HG03095 (cell line): ENCODE results near the gene DNAI2.

Experiments
- ATAC-seq: cut with Tn5 transposase; IDR thresholded peaks from one replicate; pipeline ENCODE4 v1.9.1; 2021; ENCODE audit warnings: moderate library complexity; ENCODE audit not compliant: unreplicated experiment

DNAI2 gene, protein sequence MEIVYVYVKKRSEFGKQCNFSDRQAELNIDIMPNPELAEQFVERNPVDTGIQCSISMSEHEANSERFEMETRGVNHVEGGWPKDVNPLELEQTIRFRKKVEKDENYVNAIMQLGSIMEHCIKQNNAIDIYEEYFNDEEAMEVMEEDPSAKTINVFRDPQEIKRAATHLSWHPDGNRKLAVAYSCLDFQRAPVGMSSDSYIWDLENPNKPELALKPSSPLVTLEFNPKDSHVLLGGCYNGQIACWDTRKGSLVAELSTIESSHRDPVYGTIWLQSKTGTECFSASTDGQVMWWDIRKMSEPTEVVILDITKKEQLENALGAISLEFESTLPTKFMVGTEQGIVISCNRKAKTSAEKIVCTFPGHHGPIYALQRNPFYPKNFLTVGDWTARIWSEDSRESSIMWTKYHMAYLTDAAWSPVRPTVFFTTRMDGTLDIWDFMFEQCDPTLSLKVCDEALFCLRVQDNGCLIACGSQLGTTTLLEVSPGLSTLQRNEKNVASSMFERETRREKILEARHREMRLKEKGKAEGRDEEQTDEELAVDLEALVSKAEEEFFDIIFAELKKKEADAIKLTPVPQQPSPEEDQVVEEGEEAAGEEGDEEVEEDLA

DNA sequence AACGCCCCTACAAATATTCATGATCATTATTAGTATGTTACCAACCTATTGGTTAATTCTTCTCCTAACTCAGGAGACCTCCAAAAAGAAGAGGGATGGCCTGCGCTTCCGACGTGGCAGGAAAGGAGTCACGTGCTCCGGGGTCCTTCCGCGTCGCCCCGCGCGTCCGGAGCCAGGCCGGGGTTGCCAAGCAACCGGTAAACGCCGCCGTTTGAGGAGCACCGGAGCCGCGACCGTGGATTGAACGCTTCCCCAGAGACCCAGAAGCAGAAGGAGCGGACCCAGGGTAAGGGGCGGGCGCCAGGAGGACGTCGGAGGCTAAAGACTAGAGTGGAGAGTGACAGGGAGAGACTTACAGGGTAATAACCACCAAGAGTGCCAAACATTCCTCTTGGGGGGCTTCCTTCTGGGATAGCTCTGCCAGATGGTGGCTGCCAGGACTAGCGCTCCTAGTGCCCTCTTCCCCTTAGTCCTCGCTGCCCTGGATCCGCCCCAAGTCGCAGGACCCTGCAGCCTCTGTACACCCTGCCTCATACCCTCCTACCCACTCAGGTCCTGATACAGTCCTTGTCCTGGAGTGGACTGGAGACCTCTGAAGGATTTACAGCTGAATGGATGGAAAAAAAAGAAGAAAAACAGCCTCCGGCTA lies at the start of gene DNAI2:
TSS of gene DNAI2 (plus strand) at position 175 of the 649 bp plus-strand sequence. CDS start 7,584 bp downstream, outside the sequence.
- no peak for ATAC-seq

DNA sequence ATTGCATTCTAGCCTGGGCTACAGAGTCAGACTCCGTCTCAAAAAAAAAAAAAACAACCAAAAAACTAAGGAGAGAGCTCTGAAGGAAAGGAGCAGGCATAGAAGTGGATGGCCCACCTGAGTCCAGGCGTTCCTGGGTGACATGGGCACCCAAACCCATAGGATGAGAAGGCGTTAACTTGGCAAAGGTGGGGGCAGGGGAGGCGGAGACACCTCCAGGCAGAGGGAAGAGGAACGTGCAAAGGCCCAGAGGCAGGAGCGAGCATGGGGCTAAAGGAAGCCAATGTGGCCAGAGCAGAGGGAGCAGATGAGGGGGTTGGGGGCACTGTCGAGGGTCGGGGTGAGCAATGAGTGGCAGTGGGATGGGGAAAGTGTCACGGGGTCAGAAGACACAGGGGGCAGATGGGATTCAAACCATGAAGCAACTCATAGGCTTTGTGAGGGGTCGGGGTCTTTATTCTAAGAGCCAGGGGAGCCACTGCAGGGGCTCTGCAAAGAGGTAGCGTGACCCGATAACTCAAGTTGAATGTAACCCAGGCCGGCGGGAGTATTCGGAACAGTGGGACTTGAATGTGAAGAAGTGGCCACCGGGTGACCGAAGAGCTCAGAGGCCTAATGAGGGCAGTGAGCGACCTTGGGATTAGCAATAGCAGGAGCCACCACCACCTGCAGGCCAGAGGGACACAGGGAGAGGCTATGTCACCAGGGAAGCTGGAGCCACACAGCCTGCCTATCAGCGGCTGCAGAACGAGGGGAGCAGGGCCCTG lies 48.9 kb upstream of the DNAI2 start:
- ATAC-seq = no peak

DNA sequence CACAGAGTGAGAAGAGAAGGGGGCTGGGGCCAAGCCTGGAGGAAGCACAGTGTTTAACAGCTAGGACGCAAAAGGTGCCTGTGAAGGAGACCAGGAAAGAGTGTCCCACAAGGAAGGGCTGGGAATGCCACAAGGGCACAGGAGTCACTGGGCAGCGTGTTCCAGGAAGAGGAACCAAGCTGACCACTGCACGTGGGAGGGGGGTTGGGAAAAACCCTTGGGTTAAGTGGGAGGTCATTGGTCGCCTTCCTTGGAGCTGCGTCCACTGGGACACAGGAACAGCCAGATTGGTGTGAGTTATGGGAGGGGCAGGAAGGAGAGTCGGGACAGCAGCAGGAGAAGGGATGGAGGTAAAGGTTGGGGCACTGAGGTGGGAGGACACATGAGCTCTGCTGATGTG lies 47.8 kb upstream of the DNAI2 start:
- ATAC-seq = no peak

DNA sequence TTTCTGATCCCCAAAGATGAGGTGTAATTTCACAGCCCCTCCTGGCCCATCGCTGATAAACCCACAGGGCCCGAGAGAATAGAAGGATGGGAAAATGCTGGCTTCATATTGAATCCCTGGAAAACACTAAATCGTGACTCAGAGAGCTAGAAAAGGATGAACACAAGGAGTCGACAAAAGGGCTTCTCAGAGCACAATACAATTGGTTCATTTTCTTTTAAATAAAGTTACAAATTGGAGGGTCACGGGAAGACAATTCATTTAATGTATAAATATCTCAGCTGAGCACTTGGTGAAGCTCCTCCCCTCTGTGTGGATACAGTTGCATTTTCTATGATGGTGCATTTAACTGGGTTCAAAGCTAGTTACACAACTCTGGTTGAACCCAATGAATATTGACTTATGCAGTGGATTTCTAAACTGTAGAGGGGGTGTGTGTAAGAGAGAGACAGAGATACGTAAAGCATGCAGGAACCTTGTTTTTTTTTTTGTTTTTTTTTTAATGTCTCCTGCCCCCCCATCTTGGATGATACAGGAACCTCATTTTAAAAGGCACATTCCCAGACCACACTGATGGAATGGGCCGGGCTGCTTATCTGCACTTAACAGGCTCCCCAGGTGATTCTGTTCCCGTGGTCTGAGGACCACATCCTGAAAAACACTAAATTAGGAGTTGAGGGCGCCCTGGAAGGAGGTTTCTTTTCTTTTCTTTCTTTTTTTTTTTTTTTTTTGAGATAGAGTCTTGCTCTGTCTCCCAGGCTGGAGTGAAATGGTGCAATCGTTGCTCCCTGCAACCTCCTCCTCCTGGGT lies 46.6 kb upstream of the DNAI2 start:
- ATAC-seq = no peak

DNA sequence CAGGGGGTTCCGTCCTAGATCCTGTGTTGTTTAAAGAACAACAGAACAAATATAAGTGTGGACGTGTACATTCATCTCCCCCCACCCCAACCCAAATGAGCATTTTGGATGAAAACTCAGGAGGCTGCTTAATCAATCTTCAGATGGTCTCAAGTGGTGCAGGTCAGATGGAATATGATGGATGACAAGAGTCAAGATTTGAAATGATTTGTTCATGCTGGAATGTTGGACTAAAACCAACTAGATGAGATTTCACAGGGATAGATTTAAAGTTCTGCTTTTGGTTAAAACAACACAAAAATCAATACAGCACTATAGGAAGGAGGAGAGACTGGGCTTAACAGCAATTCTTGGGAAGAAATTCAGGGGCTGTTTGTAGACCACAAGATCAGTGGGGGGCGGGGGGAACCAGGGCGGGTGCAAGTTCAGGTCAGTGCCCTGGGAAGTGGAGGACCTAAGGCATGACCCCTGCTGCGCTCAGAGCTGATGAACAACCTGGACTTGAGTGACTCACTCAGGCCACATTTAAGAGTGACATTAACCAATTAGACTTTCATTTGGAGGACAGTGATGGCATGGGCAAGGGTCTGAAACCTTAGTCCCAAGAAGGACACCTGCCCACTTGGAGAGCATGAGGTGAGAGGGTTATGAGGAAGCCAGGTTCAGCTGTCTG lies 45.6 kb upstream of the DNAI2 start:
- ATAC-seq = no peak

DNA sequence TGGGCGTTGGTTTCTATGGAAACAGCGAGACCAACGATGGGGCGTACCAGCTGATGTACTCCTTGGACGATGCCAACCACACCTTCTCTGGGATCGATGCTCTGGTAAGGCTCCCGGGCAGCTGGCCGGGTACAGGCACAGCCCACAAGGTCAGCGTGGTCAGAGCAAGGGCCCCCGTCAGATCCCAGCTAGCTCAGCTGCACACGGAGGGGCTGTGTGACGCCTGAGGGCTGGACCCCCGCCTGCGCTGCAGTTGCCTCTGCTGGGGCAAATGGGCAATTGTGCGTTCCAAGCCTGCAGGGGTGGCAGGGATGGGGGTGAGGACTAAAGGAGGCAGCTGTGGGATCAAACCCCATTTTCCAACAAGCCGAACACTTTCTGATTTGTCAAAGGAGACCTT lies 43.1 kb upstream of the DNAI2 start:
- ATAC-seq = no peak

DNA sequence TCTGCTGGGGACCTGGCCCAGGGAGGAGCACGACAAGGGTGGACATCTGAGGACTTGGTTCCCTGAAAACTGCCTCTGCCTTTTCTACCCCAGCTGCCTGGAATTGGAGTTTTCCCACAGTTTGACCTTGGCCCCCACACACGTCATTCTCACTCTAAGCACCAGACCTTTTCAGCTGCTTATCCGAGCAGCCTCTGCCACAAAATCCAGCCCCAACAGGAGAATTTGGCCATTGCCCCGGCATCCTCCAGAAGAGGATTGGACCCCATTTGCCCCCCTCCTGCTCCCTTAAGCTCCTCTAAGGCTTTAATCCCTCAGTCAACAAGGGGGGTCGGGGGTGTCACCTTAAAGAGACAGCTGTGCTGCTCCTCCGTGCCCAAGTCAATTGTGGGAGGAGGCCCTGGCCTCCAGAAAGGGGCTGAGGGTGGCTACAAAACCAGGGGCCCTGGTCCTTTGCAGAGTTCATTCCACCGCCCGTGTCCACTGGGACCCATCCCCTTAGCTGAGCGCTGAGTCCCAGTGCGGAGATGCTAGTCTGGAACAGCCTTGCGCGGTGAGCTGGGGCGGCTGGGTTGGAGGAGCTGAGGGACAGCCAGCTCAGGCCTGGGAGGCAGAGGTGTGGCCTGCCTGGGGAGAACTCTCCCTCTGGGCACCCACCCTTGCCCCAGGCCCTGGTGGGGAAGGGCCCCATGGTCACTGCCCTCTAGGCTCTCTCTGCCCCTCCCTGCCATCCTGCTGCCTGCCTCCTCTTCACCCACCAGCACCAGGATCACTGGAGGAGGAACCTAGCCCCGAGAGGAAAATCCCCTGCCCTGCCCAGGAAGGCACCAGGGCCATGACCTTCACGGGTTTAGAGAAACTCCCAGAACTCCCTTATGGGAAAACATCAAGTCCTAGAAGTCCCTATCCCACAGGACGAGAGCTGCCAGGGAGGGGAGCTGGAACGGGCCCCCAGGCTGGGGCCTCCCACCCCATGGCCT lies 41.8 kb upstream of the DNAI2 start:
- no peak for ATAC-seq

DNA sequence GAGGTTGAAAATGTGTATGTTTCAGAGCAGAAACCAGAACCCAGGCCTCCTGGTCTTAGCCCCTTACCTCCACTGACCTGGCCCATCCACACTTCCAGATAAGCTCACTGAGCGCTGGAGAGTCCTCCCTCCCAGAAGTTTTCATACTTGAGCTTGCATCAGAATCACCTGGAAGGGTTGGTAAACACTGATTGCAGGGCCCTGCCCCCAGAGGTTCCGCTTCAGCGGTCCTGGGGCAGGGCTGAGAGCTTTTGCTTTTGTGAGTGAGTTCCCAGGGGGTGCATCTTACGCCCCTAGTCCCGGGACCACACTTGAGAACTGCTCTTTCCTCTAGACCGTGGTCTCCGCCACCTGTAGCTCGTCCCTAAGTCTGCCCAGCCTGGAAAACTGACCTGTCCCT lies 40.1 kb upstream of the DNAI2 start:
- ATAC-seq = no peak

DNA sequence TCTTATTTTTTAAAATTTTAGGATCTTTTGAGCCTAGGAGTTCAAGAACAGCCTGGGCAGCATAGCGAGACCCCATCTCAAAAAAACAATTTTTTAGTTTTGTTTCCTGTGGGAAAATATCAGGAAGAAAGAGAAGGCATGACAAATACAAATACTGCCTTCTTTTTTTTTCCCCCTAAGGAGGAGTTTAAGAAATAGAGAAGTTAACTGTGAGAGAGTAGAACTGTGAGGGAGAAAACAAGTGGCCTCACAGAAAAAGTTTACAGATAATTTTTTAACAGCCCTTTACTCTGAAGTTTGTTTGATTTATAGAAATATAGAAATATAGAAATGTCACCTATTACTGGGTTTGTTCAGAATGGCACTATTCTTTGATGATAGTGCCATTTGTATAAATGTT lies 39.5 kb upstream of the DNAI2 start:
- no peak for ATAC-seq

DNA sequence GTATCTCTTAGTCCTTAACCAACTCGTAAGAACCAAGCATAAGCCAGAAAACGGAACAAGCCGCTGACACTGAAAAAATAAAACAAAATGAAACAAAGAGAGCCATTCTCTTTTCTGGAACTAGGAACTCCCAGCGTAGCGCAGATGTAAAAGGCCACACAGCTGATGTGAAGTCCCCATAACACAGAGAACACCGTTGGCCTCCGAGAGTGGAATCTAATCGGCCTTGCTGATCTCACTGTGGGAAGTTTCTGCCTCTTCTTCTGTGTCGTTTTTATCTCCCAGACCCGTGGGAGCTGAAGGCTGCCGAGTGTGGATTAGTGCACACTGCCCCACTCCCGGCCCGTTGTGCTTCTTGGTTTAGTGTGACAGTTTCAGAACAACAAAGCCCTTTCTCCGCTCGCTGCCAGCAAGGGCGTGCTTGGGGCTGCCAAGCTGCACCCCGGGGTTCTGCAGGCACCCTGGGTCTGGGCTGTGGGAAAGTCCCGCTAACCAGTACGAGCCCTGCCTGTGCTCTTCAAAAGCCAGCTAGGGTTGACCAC lies 38.9 kb upstream of the DNAI2 start:
- no peak for ATAC-seq

DNA sequence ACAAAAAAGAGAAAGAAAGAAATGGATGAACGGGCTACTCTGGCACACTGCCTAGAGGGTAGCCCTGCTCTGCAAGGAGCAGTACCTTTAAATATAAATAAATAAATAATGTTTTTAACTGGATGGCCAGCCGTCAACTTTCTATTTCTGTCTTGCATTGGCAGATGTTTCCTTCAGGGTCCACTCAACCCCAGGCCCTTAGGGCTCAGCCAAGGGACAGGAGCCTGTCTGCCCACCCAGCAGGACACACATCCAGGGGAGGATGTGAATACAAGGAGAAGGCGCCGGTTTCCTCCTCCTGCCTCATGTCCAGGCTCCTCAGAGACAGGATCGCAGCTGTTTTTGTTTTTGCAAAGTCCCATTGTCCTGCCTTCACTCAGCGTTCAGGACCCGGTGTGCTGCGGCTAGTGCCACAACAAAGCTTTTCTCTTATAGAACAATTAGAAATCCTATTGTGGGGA lies 38.1 kb upstream of the DNAI2 start:
- no peak for ATAC-seq

DNA sequence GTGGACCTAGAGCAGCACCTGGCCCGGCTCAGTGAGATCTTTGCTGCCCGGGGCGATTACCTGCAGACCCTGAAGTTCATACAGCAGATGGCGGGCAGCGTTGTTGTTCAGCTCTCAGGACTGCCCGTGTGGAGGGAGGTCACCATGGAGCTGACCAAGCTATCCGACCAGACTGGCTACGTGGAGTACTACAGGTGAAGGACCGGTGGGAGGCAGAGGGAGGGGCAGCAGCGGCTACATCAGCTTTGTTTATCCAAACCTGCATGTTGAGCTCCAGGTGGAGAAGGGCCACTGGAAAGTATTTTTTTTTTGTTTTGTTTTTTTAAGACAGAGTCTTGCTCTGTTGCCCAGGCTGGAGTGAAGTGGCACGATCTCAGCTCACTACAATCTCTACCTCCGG lies 36.7 kb upstream of the DNAI2 start:
- no peak for ATAC-seq

DNA sequence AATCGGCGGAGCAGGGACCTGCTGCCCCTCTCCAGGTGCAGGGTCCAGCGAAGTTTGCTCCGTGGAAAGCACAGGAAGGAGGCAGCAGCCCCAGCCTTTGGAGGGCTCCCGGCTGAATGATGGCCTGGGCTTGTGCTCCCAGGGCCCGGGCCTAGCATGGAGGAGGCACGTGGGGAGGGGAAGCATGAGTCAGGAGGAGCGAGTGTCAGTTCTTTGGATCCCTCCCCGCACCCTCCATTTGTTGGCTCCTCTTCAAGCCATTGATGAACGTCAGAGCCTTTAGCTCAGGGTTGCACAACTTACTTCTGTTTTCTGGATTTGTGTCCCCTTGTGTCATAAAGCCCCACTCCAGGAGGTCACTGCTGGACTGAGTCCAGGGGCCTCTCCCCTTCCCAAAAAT lies 34.9 kb upstream of the DNAI2 start:
- no peak for ATAC-seq

DNA sequence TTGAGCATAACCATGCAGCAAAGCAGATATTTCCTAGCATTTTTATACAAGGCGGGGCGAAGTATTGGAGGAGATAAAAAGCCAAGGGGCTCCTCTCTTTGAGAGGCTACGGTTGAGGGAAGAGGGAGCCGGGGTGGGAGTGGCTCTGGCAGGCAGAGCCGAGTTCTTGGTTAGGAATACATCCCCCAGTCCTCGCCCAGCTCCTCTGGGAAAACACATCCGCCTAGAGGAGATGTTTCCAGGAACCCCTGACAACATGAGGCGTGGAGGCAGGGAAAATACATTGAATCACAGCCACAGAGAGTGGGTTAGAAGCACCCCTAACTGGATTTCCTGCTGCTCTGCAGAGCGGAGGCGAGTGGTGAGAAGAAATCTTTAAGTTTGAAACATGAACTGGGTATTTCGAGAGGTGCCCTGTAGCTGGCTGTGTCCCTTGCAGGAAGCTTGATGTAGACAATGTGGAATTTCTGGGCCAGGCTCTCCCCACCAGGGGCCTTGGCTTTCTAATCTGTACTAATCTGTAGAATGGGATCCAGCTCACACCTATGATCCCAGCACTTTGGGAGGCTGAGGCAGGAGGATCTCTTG lies 33.3 kb upstream of the DNAI2 start:
- no peak for ATAC-seq

DNA sequence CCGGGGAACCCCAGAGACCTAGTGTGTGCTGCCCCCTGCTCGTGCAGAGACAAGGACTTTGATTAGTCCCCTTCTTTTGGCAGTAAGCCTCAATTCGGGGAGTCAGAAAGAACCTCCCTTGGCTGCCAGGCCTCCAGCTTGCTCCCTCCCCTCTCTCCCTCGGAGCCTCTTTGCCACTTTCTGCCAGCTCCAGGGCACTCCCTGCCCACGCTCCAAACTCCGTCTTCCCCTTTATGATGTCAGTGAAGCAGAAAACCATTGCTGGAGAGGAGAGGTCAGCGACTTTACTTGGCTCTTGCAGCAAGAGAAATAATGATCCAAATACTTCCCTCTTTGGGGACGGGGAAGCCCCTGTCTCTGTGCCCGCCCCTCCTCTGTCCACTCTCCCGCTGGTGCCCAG lies 32.6 kb upstream of the DNAI2 start:
- ATAC-seq = no peak

DNA sequence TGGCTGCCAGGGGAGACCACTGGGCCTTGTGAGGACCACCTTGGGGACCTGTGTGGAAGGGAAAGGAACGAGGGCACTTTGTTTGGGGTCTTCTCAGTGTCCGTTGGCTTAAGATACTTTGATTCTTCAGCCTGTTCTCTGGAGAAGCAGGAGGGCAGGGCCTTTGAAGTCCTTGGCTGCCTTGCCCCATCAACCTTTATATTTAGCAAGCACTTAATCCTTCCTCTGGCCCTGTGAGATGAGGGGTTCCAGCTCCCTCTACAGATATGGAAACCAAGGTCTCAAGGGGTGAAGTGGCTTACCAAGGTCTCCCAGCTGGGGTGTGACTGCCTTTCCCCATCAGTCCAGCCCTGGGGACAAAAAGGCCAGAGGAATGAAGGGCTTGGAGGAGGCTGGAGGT lies 32.2 kb upstream of the DNAI2 start:
- ATAC-seq = no peak

DNA sequence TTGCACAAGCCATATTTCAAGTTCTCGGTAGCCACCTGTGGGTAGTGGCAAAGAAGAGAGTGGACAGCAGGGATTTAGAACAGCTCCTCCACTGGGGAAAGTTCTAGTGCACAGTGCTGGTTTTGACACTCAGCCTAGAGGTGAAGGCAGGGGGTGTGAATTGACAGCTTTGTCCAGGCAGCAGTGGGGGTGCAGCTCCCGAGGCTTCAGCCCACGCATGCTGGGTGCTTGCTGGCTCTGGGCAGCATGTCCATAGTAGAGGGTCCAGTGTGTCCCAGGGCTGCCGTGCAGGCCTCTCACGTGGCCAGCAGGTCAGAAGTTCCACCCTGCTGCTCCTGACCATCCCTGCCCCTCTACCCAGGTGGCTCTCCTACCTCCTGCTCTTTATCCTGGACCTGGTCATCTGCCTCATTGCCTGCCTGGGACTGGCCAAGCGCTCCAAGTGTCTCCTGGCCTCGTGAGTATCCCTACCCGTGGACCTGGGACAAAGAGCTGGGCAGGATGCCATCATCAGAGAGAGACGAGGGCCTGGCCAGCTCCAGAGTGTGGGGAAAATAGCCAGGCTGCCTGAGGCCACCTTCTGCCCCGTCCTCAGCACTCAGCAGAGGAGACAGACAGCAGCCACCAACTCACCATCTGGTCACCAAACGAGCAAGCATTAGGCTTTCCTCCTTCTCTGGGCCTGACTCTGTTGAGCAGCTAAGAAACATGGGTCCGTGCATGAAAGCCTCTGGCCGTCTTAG lies 30.9 kb upstream of the DNAI2 start:
- ATAC-seq = no peak
